ENCODE measurements around the gene PCBD2.
"Not testable (repeated sequence)": the region's sequence is repeated elsewhere in the genome, so short reads cannot be mapped to it uniquely, and the experiment has no call there.

Gene PCBD2

GRCh38 chr5:134904610-134905245 is at the start of gene PCBD2:
TSS of gene PCBD2 (plus strand) at chr5:134905131. CDS start at chr5:134905140, 9 bp downstream.
- Mint-ChIP-seq H3K4me3 (peak within 1 kb of the TSS; percentile 97), H3K27ac (peak within 1 kb of the TSS; percentile 98), H3K27me3 (ENCODE audit: low read depth) (no peaks in the 10 kb centered on the region), H3K36me3 (ENCODE audit: low read depth) (peaks cover 19% of the 10 kb centered on the region), H3K9me3 (no peaks in the 10 kb centered on the region), H3K4me1 (ENCODE audit: low read depth) (peaks cover 12% of the 10 kb centered on the region)
- peak; percentile 95 for DNase-seq (ENCODE audit: low spot score)

DNA sequence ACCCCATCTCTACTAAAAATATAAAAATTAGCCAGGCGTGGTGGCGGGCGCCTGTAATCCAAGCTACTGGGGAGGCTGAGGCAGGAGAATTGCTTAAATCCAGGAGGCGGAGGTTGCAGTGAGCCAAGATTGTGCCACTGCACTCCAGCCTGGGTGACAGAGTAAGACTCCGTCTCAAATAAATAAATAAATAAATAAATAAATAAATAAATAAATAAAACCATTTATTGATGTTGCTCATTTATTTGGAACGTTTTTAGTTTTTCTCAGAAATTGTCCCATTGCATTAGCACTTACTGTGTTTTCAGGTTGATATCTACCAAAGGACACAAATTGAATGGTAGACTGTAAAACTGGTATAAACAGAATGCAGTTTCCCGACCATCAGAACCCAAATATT is 48.5 kb upstream of the PCBD2 start:
- DNase-seq (ENCODE audit: low spot score); H3K9me3 Mint-ChIP-seq: not testable (repeated sequence)

DNA sequence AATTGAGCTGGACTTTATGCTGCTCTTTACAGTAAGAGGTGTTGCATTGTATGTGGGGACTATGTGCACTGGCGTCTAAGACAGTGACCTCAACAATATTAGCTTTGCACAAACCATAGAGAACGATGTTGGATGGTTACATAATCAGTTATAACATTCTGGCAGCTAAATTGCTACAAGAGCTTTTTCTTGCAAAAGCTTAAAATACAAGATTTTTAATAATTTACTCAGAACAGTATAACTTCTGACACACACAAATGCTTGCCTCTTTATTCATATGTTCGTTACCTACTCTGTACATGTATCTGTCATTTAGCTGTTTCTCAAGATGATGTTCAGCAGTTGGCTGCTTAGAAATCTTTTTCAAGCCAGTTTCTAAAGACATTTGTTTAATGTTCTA is 47.5 kb upstream of the PCBD2 start:
- DNase-seq (ENCODE audit: low spot score): no peak
- H3K27ac Mint-ChIP-seq: no peak overlapping the region
- H3K27me3 Mint-ChIP-seq (ENCODE audit: low read depth): no peaks in the 10 kb centered on the region
- peaks cover 7% of the 10 kb centered on the region for H3K4me1 Mint-ChIP-seq (ENCODE audit: low read depth)
- peaks cover 35% of the 10 kb centered on the region for H3K36me3 Mint-ChIP-seq (ENCODE audit: low read depth)
- H3K4me3 Mint-ChIP-seq: no peak overlapping the region
- no peaks in the 10 kb centered on the region for H3K9me3 Mint-ChIP-seq

More for the DNA sequence above, 48.5 kb upstream of the PCBD2 start:
- Mint-ChIP-seq H3K4me1 (ENCODE audit: low read depth) (peaks cover 12% of the 10 kb centered on the region), H3K36me3 (ENCODE audit: low read depth) (peaks cover 41% of the 10 kb centered on the region)
- not testable (repeated sequence) for H3K27me3 Mint-ChIP-seq (ENCODE audit: low read depth); H3K27ac Mint-ChIP-seq; H3K4me3 Mint-ChIP-seq

DNA sequence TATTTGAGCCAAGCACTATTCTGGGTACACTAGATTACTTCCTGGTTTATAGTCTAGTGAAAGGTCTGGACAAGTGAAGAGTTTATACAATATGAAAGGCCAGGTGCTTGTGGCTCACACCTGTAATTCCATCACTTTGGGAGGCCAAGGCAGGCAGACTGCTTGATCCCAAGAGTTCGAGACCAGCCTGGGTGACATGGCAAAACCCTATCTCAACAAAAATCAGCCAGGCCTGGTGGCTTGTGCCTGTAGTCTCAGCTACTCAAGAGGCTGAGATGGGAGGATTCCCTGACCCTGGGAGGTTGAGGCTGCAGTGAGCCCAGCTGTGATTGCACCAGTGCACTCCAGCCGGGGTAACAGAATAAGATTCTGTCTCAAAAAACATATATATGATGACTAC is 40.2 kb upstream of the PCBD2 start:
- Mint-ChIP-seq H3K27ac (no peak overlapping the region), H3K36me3 (ENCODE audit: low read depth) (peaks cover 13% of the 10 kb centered on the region), H3K27me3 (ENCODE audit: low read depth) (no peaks in the 10 kb centered on the region), H3K4me3 (no peak overlapping the region), H3K9me3 (no peaks in the 10 kb centered on the region), H3K4me1 (ENCODE audit: low read depth) (no peaks in the 10 kb centered on the region)
- DNase-seq (ENCODE audit: low spot score): no peak

DNA sequence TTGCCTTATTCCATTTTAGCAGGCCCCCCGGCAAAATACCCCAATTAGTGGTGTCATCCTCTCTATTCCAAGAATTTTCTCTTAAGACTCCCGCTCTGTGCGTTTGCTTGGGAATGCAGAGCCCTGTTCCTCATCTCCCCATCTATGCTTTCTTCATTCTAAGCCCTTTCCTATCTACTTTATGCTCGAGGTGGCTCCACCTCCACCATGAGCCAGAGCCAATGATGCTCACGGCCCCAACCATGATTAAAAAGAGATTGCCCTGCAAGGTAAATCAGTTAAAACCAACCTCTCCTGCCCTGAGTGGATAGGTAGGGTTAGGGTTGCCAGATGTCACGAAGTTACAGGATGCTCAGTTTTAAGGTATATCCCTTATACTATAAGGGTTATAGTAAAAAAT is 31.4 kb upstream of the PCBD2 start:
- peaks cover 19% of the 10 kb centered on the region for H3K36me3 Mint-ChIP-seq (ENCODE audit: low read depth)
- peaks cover 28% of the 10 kb centered on the region for H3K4me1 Mint-ChIP-seq (ENCODE audit: low read depth)
- H3K27ac Mint-ChIP-seq: peak overlapping the region; percentile 99
- H3K9me3 Mint-ChIP-seq: no peaks in the 10 kb centered on the region
- no peaks in the 10 kb centered on the region for H3K27me3 Mint-ChIP-seq (ENCODE audit: low read depth)
- peak overlapping the region; percentile 98 for H3K4me3 Mint-ChIP-seq
- DNase-seq (ENCODE audit: low spot score): no peak

GRCh38 chr5:134873987-134874830 is 30.7 kb upstream of the PCBD2 start, which contains the start of gene TXNDC15:
TSS of gene TXNDC15 (plus strand) at chr5:134874371. CDS start at chr5:134874428, 57 bp downstream.
- no peaks in the 10 kb centered on the region for H3K9me3 Mint-ChIP-seq
- H3K36me3 Mint-ChIP-seq (ENCODE audit: low read depth): peaks cover 22% of the 10 kb centered on the region
- peak; percentile 85 for DNase-seq (ENCODE audit: low spot score)
- H3K4me3 Mint-ChIP-seq: peak within 1 kb of the TSS; percentile 98
- peak within 1 kb of the TSS; percentile 99 for H3K27ac Mint-ChIP-seq
- peaks cover 33% of the 10 kb centered on the region for H3K4me1 Mint-ChIP-seq (ENCODE audit: low read depth)
- H3K27me3 Mint-ChIP-seq (ENCODE audit: low read depth): no peaks in the 10 kb centered on the region

DNA sequence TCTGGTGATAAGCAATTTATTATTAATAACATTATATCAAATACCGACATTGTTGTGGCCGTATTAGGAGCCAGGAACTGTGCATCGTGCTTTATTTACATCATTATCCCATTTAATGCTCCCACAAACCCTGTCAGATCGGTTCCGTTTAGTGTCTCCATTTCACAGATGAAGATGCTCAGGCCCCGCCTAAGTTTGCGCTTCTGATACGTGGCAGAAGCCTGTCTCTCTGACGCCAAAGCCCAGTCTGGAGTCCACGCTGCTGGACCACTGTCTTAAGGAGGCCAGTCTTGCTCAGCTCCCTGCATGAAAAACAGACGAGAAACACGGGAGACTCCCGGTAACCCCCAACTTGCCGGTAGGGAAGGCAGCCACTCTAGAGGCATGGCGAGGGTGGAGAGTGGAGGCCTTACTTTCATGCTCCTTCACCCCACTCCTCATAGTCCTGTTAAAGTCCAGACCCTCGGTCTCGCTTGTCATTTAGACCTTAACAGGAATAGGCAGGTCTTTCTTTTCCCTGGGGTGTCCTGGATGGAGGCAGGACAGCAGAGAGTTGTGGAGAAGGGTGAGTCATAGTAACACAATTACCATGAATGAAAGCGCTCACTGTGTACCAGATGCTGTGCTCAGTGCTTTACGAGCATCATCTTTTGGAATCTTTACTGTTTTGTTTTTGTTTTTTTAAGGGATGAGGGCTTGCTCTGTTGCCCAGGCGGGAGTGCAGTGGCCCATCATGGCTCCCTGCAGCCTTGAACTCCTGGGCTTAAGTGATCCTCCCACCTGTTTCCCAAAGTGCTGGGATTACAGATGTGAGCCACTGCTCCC is 29.9 kb upstream of the PCBD2 start:
- H3K27me3 Mint-ChIP-seq (ENCODE audit: low read depth): no peaks in the 10 kb centered on the region
- DNase-seq (ENCODE audit: low spot score): peak; percentile 39
- H3K9me3 Mint-ChIP-seq: no peaks in the 10 kb centered on the region
- peaks cover 28% of the 10 kb centered on the region for H3K36me3 Mint-ChIP-seq (ENCODE audit: low read depth)
- H3K27ac Mint-ChIP-seq: peak overlapping the region; percentile 99
- peak overlapping the region; percentile 98 for H3K4me3 Mint-ChIP-seq
- H3K4me1 Mint-ChIP-seq (ENCODE audit: low read depth): peaks cover 39% of the 10 kb centered on the region

- DNase-seq (ENCODE audit: low spot score): no peak
- Mint-ChIP-seq H3K27me3 (ENCODE audit: low read depth) (no peaks in the 10 kb centered on the region), H3K36me3 (ENCODE audit: low read depth) (peaks cover 30% of the 10 kb centered on the region), H3K27ac (peak overlapping the region; percentile 83), H3K4me1 (ENCODE audit: low read depth) (peaks cover 40% of the 10 kb centered on the region), H3K4me3 (peak overlapping the region; percentile 98), H3K9me3 (no peaks in the 10 kb centered on the region)
Observed at GRCh38 chr5:134877159-134877558, 27.8 kb upstream of the PCBD2 start.

GRCh38 chr5:134878403-134878802 is 26.5 kb upstream of the PCBD2 start:
- Mint-ChIP-seq H3K27ac (no peak overlapping the region), H3K4me1 (ENCODE audit: low read depth) (peaks cover 39% of the 10 kb centered on the region), H3K27me3 (ENCODE audit: low read depth) (no peaks in the 10 kb centered on the region)

DNA sequence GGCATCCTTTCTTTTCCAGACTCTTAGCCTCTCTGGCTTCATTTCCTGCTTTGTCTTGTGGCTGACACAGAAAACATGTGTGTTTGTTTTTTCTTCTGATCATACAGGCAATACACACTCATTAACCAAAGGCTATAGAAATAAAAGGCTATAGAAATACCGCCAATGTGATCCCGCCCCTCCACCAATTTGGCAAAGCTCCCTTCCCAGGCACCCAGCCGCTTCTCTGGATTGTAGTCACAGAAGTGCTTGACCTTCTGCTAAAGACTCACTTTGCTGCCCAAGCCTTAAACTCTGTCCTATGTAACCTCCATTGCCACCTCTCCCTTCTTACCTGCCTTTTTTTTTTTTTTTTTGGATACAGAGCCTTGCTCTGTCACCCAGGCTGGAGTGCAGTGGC is 25.5 kb upstream of the PCBD2 start:
- H3K4me3 Mint-ChIP-seq: no peak overlapping the region
- H3K9me3 Mint-ChIP-seq: no peaks in the 10 kb centered on the region
- no peak for DNase-seq (ENCODE audit: low spot score)
- no peak overlapping the region for H3K27ac Mint-ChIP-seq
- H3K27me3 Mint-ChIP-seq (ENCODE audit: low read depth): no peaks in the 10 kb centered on the region
- H3K4me1 Mint-ChIP-seq (ENCODE audit: low read depth): peaks cover 37% of the 10 kb centered on the region
- H3K36me3 Mint-ChIP-seq (ENCODE audit: low read depth): peaks cover 30% of the 10 kb centered on the region

More at GRCh38 chr5:134878403-134878802, 26.5 kb upstream of the PCBD2 start:
- peaks cover 30% of the 10 kb centered on the region for H3K36me3 Mint-ChIP-seq (ENCODE audit: low read depth)
- no peak overlapping the region for H3K4me3 Mint-ChIP-seq
- no peaks in the 10 kb centered on the region for H3K9me3 Mint-ChIP-seq
- no peak for DNase-seq (ENCODE audit: low spot score)

DNA sequence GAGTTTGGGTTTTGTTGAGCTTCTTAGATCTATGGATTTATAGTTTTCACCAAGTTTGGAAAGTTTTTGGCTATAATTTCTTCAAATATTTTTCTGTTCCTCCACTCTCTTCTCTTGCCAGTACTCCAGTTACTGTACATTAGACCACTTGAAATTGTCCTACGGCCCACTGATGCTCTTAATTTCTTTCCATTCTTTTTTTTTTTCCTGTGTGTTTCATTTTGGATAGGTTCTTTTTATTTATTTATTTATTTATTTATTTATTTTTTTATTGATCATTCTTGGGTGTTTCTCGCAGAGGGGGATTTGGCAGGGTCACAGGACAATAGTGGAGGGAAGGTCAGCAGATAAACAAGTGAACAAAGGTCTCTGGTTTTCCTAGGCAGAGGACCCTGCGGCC is 24.0 kb upstream of the PCBD2 start:
- Mint-ChIP-seq H3K36me3 (ENCODE audit: low read depth) (peaks cover 26% of the 10 kb centered on the region), H3K4me1 (ENCODE audit: low read depth) (peaks cover 30% of the 10 kb centered on the region)
- not testable (repeated sequence) for H3K27ac Mint-ChIP-seq; H3K27me3 Mint-ChIP-seq (ENCODE audit: low read depth); H3K4me3 Mint-ChIP-seq; H3K9me3 Mint-ChIP-seq; DNase-seq (ENCODE audit: low spot score)

DNA sequence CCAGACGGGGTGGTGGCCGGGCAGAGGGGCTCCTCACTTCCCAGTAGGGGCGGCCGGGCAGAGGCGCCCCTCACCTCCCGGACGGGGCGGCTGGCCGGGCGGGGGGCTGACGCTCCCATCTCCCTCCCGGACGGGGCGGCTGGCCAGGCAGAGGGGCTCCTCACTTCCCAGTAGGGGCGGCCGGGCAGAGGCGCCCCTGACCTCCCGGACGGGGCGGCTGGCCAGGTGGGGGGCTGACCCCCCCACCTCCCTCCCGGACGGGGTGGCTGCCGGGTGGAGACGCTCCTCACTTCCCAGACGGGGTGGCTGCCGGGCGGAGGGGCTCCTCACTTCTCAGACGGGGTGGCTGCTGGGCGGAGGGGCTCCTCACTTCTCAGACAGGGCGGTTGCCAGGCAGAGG is 23.2 kb upstream of the PCBD2 start:
- not testable (repeated sequence) for H3K27ac Mint-ChIP-seq; DNase-seq (ENCODE audit: low spot score); H3K27me3 Mint-ChIP-seq (ENCODE audit: low read depth); H3K9me3 Mint-ChIP-seq; H3K4me3 Mint-ChIP-seq
- H3K36me3 Mint-ChIP-seq (ENCODE audit: low read depth): peaks cover 20% of the 10 kb centered on the region
- H3K4me1 Mint-ChIP-seq (ENCODE audit: low read depth): peaks cover 22% of the 10 kb centered on the region

DNA sequence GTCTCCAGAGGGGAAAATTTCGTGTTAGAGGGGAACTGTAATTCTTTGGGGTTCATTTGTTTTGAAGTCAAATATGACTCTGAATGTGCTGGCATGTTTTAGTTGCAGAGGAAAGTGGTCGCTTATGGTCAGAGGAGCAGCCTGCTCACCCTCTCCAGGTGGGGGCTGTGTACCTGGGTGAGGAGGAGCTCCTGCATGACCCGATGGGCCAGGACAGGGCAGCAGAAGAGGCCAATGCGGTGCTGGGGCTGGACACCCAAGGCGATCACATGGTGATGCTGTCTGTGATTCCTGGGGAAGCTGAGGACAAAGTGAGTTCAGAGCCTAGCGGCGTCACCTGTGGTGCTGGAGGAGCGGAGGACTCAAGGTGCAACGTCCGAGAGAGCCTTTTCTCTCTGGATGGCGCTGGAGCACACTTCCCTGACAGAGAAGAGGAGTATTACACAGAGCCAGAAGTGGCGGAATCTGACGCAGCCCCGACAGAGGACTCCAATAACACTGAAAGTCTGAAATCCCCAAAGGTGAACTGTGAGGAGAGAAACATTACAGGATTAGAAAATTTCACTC is 17.3 kb upstream of the PCBD2 start:
- H3K9me3 Mint-ChIP-seq: no peaks in the 10 kb centered on the region
- H3K27ac Mint-ChIP-seq: no peak overlapping the region
- no peaks in the 10 kb centered on the region for H3K27me3 Mint-ChIP-seq (ENCODE audit: low read depth)
- H3K36me3 Mint-ChIP-seq (ENCODE audit: low read depth): peaks cover 35% of the 10 kb centered on the region
- peaks cover 6% of the 10 kb centered on the region for H3K4me1 Mint-ChIP-seq (ENCODE audit: low read depth)
- H3K4me3 Mint-ChIP-seq: no peak overlapping the region
- DNase-seq (ENCODE audit: low spot score): no peak
